Caco-2 (cell line): ENCODE measurements around the gene PALLD. TPM values are rescaled to one million over a fixed set of nuclear protein-coding genes. Genes with fewer than 3 reads are reported as not detected.

Experiments
- BruUV-seq: library from RNA; stranded (reverse); fragments of 400-500 nt; replicated peaks from 2 replicates; lab custom pipeline; 2021; lab: Mats Ljungman, UMichigan
- CTCF ChIA-PET: fragments of 300-600 bp; sonication (Branson Sonifier 250); formaldehyde crosslinking; loops from one replicate; lab custom pipeline; 2022; ENCODE audit warnings: antibody characterized with exemption; lab: Charles Lee
- POLR2A ChIA-PET: fragments of 300-600 bp; sonication (Branson Sonifier 250); formaldehyde crosslinking; loops from one replicate; lab custom pipeline; 2022; ENCODE audit warnings: antibody characterized with exemption; lab: Charles Lee
- DNase-seq, 2 experiments: peaks; one replicate each; pipeline versions ENCODE4 v3.0.0 to v3.0.0-alpha.2; 2020 to 2022
- H3K27me3 ChIP-seq: replicated peaks from 2 replicates; pipeline ENCODE4 v1.6.0; 2011; ENCODE audit warnings: low read length; ENCODE audit not compliant: control insufficient read depth, insufficient read depth
- H3K36me3 ChIP-seq: 2 replicates; pipeline ENCODE4 v1.5.1; 2011; ENCODE audit warnings: low read length; ENCODE audit not compliant: control insufficient read depth, insufficient read depth
- H3K4me1 ChIP-seq: fragments of 250-450 bp; sonication (Bioruptor Pico); 2 replicates; pipeline ENCODE4 v1.5.1; 2020; ENCODE audit warnings: mild to moderate bottlenecking
- H3K4me3 ChIP-seq: 2 replicates; pipeline ENCODE4 v1.5.1; 2011; ENCODE audit warnings: low read depth, mild to moderate bottlenecking, control low read depth, low read length
- H3K9me3 ChIP-seq: fragments of 250-450 bp; sonication (Bioruptor Pico); 2 replicates; pipeline ENCODE4 v1.5.1; 2020; ENCODE audit warnings: mild to moderate bottlenecking, moderate library complexity
- H3K27ac Mint-ChIP-seq: one replicate; pipeline ENCODE4 v1.8.0; 2022; ENCODE audit warnings: mixed read lengths; ENCODE audit not compliant: unreplicated experiment
- H3K27me3 Mint-ChIP-seq: one replicate; pipeline ENCODE4 v1.8.0; 2022; ENCODE audit warnings: mixed read lengths; ENCODE audit not compliant: insufficient read depth, unreplicated experiment
- H3K36me3 Mint-ChIP-seq: one replicate; pipeline ENCODE4 v1.8.0; 2022; ENCODE audit warnings: mild to moderate bottlenecking, mixed read lengths; ENCODE audit not compliant: insufficient read depth, unreplicated experiment
- H3K4me1 Mint-ChIP-seq: one replicate; pipeline ENCODE4 v1.8.0; 2022; ENCODE audit warnings: low read depth, mixed read lengths; ENCODE audit not compliant: unreplicated experiment
- H3K4me3 Mint-ChIP-seq: one replicate; pipeline ENCODE4 v1.8.0; 2022; ENCODE audit warnings: mild to moderate bottlenecking, moderate library complexity, mixed read lengths; ENCODE audit not compliant: unreplicated experiment
- H3K9me3 Mint-ChIP-seq: one replicate; pipeline ENCODE4 v1.8.0; 2022; ENCODE audit warnings: mixed read lengths; ENCODE audit not compliant: unreplicated experiment
- CTCF ChIP-seq, 2 experiments: fragments of 200-600 bp in 1 of 2; IDR thresholded peaks; 1 replicate in 1 of 2; 2 replicates in 1 of 2; pipeline versions ENCODE4 v1.5.1 to v1.8.0; 2011 to 2022; ENCODE audit warnings: antibody characterized with exemption in 1 of 2, control low read depth in 1 of 2, inconsistent platforms in 1 of 2, low read depth in 1 of 2, low read length in 1 of 2, mild to moderate bottlenecking in 1 of 2, moderate library complexity in 1 of 2; ENCODE audit not compliant: insufficient read depth in 1 of 2, severe bottlenecking in 1 of 2, unreplicated experiment in 1 of 2
- intact Hi-C: fragments of 100-400 bp; cut with micrococcal nuclease; formaldehyde crosslinking; loops from one replicate; pipeline ENCODE4 v1.10.0; 2022; ENCODE audit not compliant: unreplicated experiment
- total RNA-seq: library from RNA; stranded (reverse); gene quantifications from 2 replicates; pipeline ENCODE4 v1.2.3, GENCODE V29; 2022

PALLD gene
- total RNA-seq, 1 experiment from 2014 or later, result 12.3 TPM

- Histone ChIP-seq H3K4me3 (no peak overlapping the region), H3K4me1 (peaks cover 5% of the 10 kb centered on the region), H3K27me3 (no peaks in the 10 kb centered on the region), H3K36me3 (no peaks in the 10 kb centered on the region), H3K9me3 (no peaks in the 10 kb centered on the region)
- no TSS peak for BruUV-seq
- no peaks in the 10 kb centered on the region for H3K9me3 Mint-ChIP-seq
- POLR2A ChIA-PET, result no interaction called here
- TF ChIP-seq CTCF (IDR thresholded peaks at IDR 0.05; ENCODE audit: insufficient read depth in 1 of 2, low read depth in 1 of 2, low read length in 1 of 2, severe bottlenecking in 1 of 2, unreplicated experiment in 1 of 2), result no peak
- intact Hi-C loops, result no loop called here
- no peak overlapping the region for H3K4me3 Mint-ChIP-seq
- H3K36me3 Mint-ChIP-seq, result no peaks in the 10 kb centered on the region
- H3K27me3 Mint-ChIP-seq, result no peaks in the 10 kb centered on the region
- CTCF ChIA-PET, result no interaction called here
- H3K4me1 Mint-ChIP-seq, result peaks cover 5% of the 10 kb centered on the region
- no peak for DNase-seq
- H3K27ac Mint-ChIP-seq, result no peak overlapping the region
These were observed 9.2 kb downstream of the PALLD start for GRCh38 chr4:168506014-168506413.

GRCh38 chr4:168507178-168507815 is 10.4 kb downstream of the PALLD start:
- H3K36me3 Mint-ChIP-seq, result no peaks in the 10 kb centered on the region
- no peaks in the 10 kb centered on the region for H3K27me3 Mint-ChIP-seq
- H3K27ac Mint-ChIP-seq, result no peak overlapping the region
- TF ChIP-seq CTCF (IDR thresholded peaks at IDR 0.05; ENCODE audit: insufficient read depth in 1 of 2, low read depth in 1 of 2, low read length in 1 of 2, severe bottlenecking in 1 of 2, unreplicated experiment in 1 of 2), result no peak
- no peaks in the 10 kb centered on the region for H3K9me3 ChIP-seq
- no peaks in the 10 kb centered on the region for H3K27me3 ChIP-seq
- H3K4me1 ChIP-seq, result no peaks in the 10 kb centered on the region
- H3K4me3 ChIP-seq, result no peak overlapping the region
- intact Hi-C loops, result no loop called here
- no peaks in the 10 kb centered on the region for H3K9me3 Mint-ChIP-seq
- DNase-seq, result no peak
- no peaks in the 10 kb centered on the region for H3K4me1 Mint-ChIP-seq
- ChIA-PET POLR2A (no interaction called here), CTCF (no interaction called here)
- H3K36me3 ChIP-seq, result no peaks in the 10 kb centered on the region
- no peak overlapping the region for H3K4me3 Mint-ChIP-seq
- BruUV-seq, result no TSS peak

- Mint-ChIP-seq H3K27me3 (no peaks in the 10 kb centered on the region), H3K4me1 (no peaks in the 10 kb centered on the region), H3K9me3 (no peaks in the 10 kb centered on the region), H3K4me3 (no peak overlapping the region), H3K27ac (no peak overlapping the region), H3K36me3 (no peaks in the 10 kb centered on the region)
- Histone ChIP-seq H3K4me3 (no peak overlapping the region), H3K9me3 (no peaks in the 10 kb centered on the region), H3K4me1 (no peaks in the 10 kb centered on the region), H3K36me3 (no peaks in the 10 kb centered on the region), H3K27me3 (no peaks in the 10 kb centered on the region)
- no peak for TF ChIP-seq CTCF (IDR thresholded peaks at IDR 0.05; ENCODE audit: insufficient read depth in 1 of 2, low read depth in 1 of 2, low read length in 1 of 2, severe bottlenecking in 1 of 2, unreplicated experiment in 1 of 2)
- intact Hi-C loops, result no loop called here
- no TSS peak for BruUV-seq
- ChIA-PET POLR2A (no interaction called here), CTCF (no interaction called here)
- no peak for DNase-seq
These were observed 11.8 kb downstream of the PALLD start for GRCh38 chr4:168508683-168509082.
